HG03280 (cell line): Measurements from ENCODE around the gene LRRC55.

Source experiments
- ATAC-seq: cut with Tn5 transposase; IDR thresholded peaks from one replicate; pipeline ENCODE4 v1.9.1; 2021; ENCODE audit warnings: mild to moderate bottlenecking, moderate library complexity; ENCODE audit not compliant: unreplicated experiment

LRRC55 gene

DNA sequence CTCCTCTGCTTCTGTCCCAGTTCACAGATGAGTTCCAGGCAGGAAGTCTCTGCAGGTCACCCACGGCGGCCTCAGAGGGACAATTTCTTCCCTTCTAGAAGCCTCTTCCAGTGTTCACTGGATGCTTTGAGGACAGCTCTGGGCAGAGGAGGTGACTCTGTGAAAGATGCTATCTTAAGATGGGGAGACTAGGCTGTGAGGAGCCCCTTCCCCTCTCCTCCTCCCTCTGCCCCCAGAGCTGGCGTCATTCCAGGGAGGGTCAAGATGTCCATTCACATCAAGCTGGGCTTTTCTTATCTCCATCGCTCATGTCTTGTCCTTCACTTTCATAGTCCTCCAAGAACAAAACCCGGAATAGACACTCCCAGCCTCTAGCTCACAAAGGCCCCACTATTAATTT is 51.9 kb downstream of the LRRC55 start:
- no peak for ATAC-seq

DNA sequence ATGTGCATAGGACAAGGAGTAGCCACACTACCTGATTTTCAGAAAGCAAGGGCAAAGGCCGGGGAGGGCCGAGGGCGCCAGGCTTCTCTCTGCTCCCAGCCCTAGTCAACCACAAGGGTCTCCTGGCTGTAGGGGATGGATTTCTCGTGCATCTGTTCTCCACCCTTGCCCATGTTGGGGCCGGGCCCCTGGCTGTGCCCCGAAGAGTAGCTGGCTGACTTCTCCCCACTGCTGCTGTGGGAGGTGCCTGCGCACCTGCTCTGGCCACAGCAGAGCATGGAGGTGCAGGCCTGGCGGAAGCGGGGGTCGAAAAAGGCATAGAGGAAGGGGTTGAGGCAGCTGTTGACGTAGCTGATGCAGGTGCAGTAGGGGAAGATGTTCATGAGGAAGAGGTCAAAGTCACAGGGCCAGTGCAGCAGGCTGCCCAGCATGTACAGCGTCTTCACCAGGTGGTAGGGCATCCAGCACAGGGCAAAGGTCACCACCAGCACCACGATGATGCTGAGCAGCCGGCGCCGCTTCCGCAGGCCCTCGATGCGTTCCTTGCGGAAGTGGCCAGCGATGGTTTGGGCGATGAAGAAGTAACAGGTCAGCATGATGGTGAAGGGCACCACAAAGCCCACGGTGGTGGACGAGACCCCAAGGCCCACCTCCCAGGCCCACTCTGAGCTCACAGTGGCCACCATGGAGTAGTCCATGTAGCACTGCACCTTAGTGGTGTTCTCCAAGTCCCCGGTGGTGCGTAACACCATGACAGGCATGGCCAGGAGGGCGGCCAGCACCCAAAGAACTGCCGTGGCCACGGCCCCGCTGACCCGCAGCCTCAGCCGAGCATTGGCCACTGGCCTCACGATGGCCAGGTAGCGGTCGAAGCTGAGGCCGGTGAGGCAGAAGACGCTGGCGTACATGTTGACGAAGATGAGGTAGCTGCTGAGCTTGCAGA is 54.3 kb downstream of the LRRC55 start:
- ATAC-seq: no peak

DNA sequence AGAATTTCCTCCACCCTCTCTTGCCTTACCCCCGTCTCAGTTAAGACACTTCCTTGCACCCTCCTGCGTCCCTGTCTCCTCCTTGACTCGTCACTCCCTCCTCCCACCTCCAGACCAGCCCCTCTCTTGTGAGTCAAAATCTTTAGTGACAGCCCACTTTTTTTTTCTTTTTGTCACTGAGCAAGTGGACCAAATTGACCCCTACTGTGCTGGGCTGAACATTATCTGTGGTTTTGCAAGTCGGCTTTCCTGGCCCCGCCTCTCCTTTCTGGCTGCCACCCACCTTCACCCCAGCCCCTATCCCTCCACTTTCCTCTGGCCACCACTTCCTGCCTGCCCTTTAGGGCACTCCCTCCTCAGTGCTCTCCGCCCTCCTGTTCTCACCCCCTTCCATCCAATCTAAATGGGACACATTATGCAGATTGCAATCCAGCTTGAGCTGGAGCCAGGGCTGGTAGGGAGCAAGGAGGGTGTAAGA is 55.5 kb downstream of the LRRC55 start, which contains the start of gene APLNR:
Gene APLNR, minus strand, starts transcription at position 47 of the 478 bp plus-strand sequence. CDS start 246 bp downstream, outside the sequence.
- no peak for ATAC-seq

DNA sequence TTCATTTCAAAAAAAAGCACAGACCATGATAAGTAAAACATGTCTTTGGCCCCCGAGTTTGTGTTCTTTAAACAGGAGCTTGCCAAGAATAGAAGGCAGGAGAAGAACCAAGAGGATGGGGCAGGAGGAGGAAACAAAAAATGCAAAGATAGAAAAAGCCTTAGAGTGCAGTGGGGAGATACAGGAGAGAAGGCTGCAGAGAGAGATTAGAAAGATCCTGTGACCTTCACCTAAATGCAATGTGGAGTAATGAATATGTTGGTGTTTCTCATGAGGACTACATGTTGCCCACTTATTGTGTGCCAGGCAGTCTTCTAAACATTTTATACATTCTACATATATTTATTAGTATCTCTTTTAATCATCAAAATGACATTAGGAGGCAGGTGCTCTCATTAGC is 57.6 kb downstream of the LRRC55 start:
- no peak for ATAC-seq

DNA sequence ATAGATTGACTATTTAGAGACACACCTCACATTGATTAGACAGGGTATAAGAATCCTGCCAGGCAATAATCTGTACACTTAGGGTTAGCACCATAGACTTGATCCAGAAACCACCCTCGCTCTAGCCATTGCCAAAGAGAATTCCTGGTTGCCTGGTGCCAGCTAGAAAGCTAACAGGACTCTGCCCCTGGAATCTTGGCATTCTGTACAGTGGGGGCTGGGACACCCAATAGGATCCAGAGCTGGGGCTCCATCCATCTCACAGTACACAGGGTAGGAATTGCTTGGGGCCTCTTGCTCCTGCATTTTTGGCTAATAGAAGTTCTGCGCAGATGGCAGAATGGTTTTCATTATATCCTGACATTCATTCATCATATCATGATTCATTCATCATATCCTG is 58.3 kb downstream of the LRRC55 start:
- no peak for ATAC-seq

DNA sequence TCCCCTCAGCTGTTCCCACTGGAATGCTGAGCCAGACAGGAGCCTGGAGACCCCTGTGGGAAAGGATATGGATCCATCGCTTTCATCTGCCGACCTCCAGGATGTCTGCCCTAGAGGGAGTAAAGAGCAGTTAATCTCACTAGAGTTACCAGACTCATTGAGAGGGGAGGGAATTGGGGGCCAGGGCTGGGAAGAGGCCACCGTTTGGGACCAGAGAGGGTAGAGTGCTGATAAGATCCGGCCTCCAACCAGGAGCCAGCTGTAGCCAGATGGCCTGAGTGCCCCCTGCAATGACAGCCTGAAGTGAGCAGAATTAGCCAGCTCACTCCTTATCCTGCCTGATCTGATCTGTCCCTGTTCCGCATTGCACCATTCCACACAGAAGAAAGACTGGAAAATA is 59.0 kb downstream of the LRRC55 start:
- ATAC-seq: no peak
